ENCODE results near the gene SS18L1.

DNA sequence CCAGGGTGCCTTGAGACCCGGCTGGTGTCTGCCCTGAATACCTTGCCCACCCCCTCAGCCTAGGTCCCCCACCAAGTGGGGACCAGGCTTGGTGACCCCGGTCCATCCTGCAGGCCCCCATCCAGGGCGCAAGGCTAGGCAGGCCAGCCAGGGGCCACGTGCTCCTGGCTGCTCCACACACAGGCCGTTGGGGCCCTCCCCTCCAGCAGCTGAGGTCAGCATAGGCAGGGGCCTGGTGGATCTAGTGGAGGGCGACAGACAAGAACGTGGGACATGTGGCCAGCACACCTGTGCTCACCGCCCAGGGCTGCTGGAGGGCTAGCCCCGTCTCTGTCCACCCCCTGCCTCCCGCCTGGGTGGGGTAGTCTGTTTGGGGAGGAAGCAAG, 84.0 kb downstream of the SS18L1 start:
- TF ChIP-seq POLR2A (IDR thresholded peaks at IDR 0.05) (no peak), CTCF (IDR thresholded peaks at IDR 0.05) (no peak)

All from right lobe of liver (tissue), 4 donors.